B cell (primary cell): ENCODE results near the gene CDK6. TPM values are rescaled to one million over a fixed set of nuclear protein-coding genes. Genes with fewer than 3 reads are reported as not detected.

Source experiments
- ATAC-seq: fragments of 200-7000 bp; cut with Tn5 transposase; one replicate; pipeline ENCODE4 v1.10.0; 2021; ENCODE audit warnings: low read depth, mild to moderate bottlenecking, moderate number of reproducible peaks, moderate library complexity
- CTCF ChIA-PET: fragments of 350-600 bp; sonication (Branson Sonifier 250); formaldehyde crosslinking; loops from one replicate; lab custom pipeline; 2021; ENCODE audit warnings: antibody characterized with exemption, inconsistent platforms; lab: Charles Lee
- POLR2A ChIA-PET: fragments of 350-600 bp; sonication (Branson Sonifier 250); formaldehyde crosslinking; loops from one replicate; lab custom pipeline; 2021; ENCODE audit warnings: antibody characterized with exemption; lab: Charles Lee
- DNase-seq: peaks from one replicate; pipeline ENCODE4 v3.0.0; 2013
- H2AFZ ChIP-seq: 2 replicates; pipeline ENCODE4 v1.6.1; 2012; ENCODE audit warnings: mild to moderate bottlenecking, low read depth, low read length; ENCODE audit not compliant: insufficient read depth, poor library complexity, severe bottlenecking
- H3K27ac ChIP-seq, 2 donors: 1 replicate in 1 of 2; 2 replicates in 1 of 2; pipeline ENCODE4 v1.5.1; 2012 to 2013; ENCODE audit warnings: low read length in 2 of 2, mild to moderate bottlenecking in 2 of 2, moderate library complexity in 1 of 2
- H3K27me3 ChIP-seq, 4 experiments: fragments of 200-600 bp in 1 of 4; sonication (generic) in 1 of 4; replicated peaks in 1 of 4; 1 replicate in 2 of 4; 2 replicates in 2 of 4; pipeline versions ENCODE4 v1.6.1 to v1.7.0; 2013 to 2016; ENCODE audit warnings: low read length in 3 of 4, mild to moderate bottlenecking in 2 of 4, mixed read lengths in 1 of 4, moderate library complexity in 1 of 4; ENCODE audit not compliant: insufficient read depth in 4 of 4, control insufficient read depth in 3 of 4; ENCODE audit errors: control extremely low read depth in 1 of 4
- H3K36me3 ChIP-seq, 2 experiments: replicated peaks in 1 of 2; 1 replicate in 1 of 2; 2 replicates in 1 of 2; pipeline versions ENCODE4 v1.6.1 to v1.7.1; 2013; ENCODE audit warnings: low read length in 1 of 2; ENCODE audit not compliant: insufficient read depth in 2 of 2, control insufficient read depth in 1 of 2; ENCODE audit errors: control extremely low read depth in 1 of 2, extremely low read depth in 1 of 2
- H3K4me1 ChIP-seq, 2 donors: fragments of 200-600 bp in 1 of 2; sonication (generic) in 1 of 2; 1 replicate in 1 of 2; 2 replicates in 1 of 2; pipeline versions ENCODE4 v1.5.1 to v1.6.1; 2013 to 2017; ENCODE audit warnings: low read length in 2 of 2; ENCODE audit not compliant: control insufficient read depth in 2 of 2, insufficient read depth in 2 of 2
- H3K4me2 ChIP-seq: replicated peaks from 2 replicates; pipeline ENCODE3; 2012; ENCODE audit warnings: mild to moderate bottlenecking, low read depth, low read length; ENCODE audit not compliant: poor library complexity, severe bottlenecking
- H3K4me3 ChIP-seq, 5 experiments: fragments of 200-600 bp in 1 of 5; sonication (generic) in 1 of 5; 1 replicate in 3 of 5; 2 replicates in 2 of 5; pipeline versions ENCODE4 v1.5.1 to v1.7.0; 2011 to 2016; ENCODE audit warnings: low read length in 4 of 5, mild to moderate bottlenecking in 4 of 5, low read depth in 2 of 5, control low read depth in 1 of 5, moderate library complexity in 1 of 5; ENCODE audit not compliant: insufficient read depth in 1 of 5; ENCODE audit errors: control extremely low read depth in 1 of 5, extremely low read depth in 1 of 5
- H3K79me2 ChIP-seq: fragments of 200-600 bp; sonication (generic); one replicate; pipeline ENCODE4 v1.6.0; 2016; ENCODE audit warnings: low read length; ENCODE audit not compliant: control insufficient read depth, insufficient read depth
- H3K9ac ChIP-seq: fragments of 200-600 bp; sonication (generic); 2 replicates; pipeline ENCODE4 v1.6.1; 2017; ENCODE audit warnings: mild to moderate bottlenecking, low read length, moderate library complexity
- H3K9me3 ChIP-seq, 3 donors: one replicate each; pipeline versions ENCODE4 v1.6.1 to v1.7.1; 2013; ENCODE audit warnings: low read length in 2 of 3; ENCODE audit not compliant: control insufficient read depth in 2 of 3, insufficient read depth in 1 of 3; ENCODE audit errors: control extremely low read depth in 1 of 3
- H4K20me1 ChIP-seq: 2 replicates; pipeline ENCODE4 v1.6.0; 2012; ENCODE audit warnings: mild to moderate bottlenecking, low read length; ENCODE audit not compliant: insufficient read depth, control insufficient read depth, poor library complexity, severe bottlenecking
- H3K27ac Mint-ChIP-seq: one replicate; pipeline ENCODE4 v1.8.0; 2021; ENCODE audit warnings: mixed read lengths
- H3K27me3 Mint-ChIP-seq: one replicate; pipeline ENCODE4 v1.8.0; 2021; ENCODE audit warnings: mixed read lengths
- H3K4me1 Mint-ChIP-seq: one replicate; pipeline ENCODE4 v1.8.0; 2021; ENCODE audit warnings: mixed read lengths
- H3K4me3 Mint-ChIP-seq: one replicate; pipeline ENCODE4 v1.8.0; 2021; ENCODE audit warnings: mixed read lengths
- H3K9me3 Mint-ChIP-seq: one replicate; pipeline ENCODE4 v1.8.0; 2022; ENCODE audit warnings: mixed read lengths; ENCODE audit not compliant: insufficient read depth
- EZH2 ChIP-seq: IDR thresholded peaks from 2 replicates; pipeline ENCODE4 v1.6.1; 2012; ENCODE audit warnings: borderline replicate concordance, low read depth, mild to moderate bottlenecking, moderate library complexity, low read length; ENCODE audit not compliant: insufficient read depth, poor library complexity, severe bottlenecking
- WGBS: methylation state at CpG from one replicate; pipeline ENCODE4 v1.1.5; 2013; ENCODE audit warnings: missing lambda C conversion rate; ENCODE audit not compliant: insufficient coverage; 5-methylcytosine and 5-hydroxymethylcytosine counted together
- intact Hi-C: fragments of 100-400 bp; cut with micrococcal nuclease; formaldehyde crosslinking; loops from one replicate; pipeline ENCODE4 v1.10.0; 2022
- polyA plus RNA-seq: library from polyadenylated mRNA; depleted of rRNA; stranded (reverse); fragments of >200 nt; gene quantifications from 2 replicates; pipeline ENCODE4 v1.2.3, GENCODE V29; 2012
- total RNA-seq, 2 donors: library from RNA; stranded (reverse); fragments of 120-200 nt in 1 of 2; gene quantifications; 1 replicate in 1 of 2; 2 replicates in 1 of 2; pipeline versions ENCODE4 v1.2.3 to v1.2.4, GENCODE V29; 2013 to 2022
- TF ChIP-seq, protein P1 (sequence below): fragments of 200-600 bp; IDR thresholded peaks from one replicate; pipeline ENCODE4 v1.8.0; 2022; ENCODE audit warnings: antibody characterized with exemption, mild to moderate bottlenecking

CDK6 gene
- total and polyA plus RNA-seq, 2 donors (not counting 1 experiment from before 2014, with no cell fraction given): 3.0 to 14.6 TPM

DNA sequence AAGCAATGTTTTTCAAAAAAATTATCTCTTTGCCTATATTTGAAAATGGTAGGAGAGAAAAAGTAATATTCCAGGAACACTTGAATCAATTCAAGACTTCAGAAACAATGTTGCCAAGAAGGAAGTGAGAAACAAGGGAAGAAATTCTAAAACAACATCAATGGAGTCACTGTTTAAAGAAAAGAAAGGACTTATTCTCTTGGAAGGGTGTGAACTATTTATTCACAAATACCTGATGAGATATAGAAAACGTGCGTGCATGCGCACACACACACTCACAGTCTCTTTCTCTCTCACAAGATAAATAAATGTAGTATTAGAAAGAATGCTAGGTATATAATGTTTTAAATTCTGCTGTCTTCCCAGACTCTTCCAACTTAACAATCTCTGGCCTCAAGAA is 128.9 kb downstream of the CDK6 start:
- Histone ChIP-seq H3K4me1 (no peaks in the 10 kb centered on the region), H3K36me3 (no peaks in the 10 kb centered on the region), H3K9ac (no peak overlapping the region), H3K4me2 (no peak overlapping the region), H4K20me1 (no peaks in the 10 kb centered on the region), H3K9me3 (no peaks in the 10 kb centered on the region), H3K4me3 (no peak overlapping the region), H2AFZ (no peak overlapping the region), H3K27me3 (no peaks in the 10 kb centered on the region), H3K79me2 (no peaks in the 10 kb centered on the region), H3K27ac (no peak overlapping the region)
- Mint-ChIP-seq H3K4me1 (no peaks in the 10 kb centered on the region), H3K9me3 (no peaks in the 10 kb centered on the region), H3K27ac (no peak overlapping the region), H3K27me3 (no peaks in the 10 kb centered on the region), H3K4me3 (no peak overlapping the region)
- intact Hi-C loops: no loop called here
- no peak for DNase-seq
- WGBS: no CpG with 5 or more reads among the region's 3 CpGs
- no peak for TF ChIP-seq EZH2
- TF ChIP-seq, protein P1, sequence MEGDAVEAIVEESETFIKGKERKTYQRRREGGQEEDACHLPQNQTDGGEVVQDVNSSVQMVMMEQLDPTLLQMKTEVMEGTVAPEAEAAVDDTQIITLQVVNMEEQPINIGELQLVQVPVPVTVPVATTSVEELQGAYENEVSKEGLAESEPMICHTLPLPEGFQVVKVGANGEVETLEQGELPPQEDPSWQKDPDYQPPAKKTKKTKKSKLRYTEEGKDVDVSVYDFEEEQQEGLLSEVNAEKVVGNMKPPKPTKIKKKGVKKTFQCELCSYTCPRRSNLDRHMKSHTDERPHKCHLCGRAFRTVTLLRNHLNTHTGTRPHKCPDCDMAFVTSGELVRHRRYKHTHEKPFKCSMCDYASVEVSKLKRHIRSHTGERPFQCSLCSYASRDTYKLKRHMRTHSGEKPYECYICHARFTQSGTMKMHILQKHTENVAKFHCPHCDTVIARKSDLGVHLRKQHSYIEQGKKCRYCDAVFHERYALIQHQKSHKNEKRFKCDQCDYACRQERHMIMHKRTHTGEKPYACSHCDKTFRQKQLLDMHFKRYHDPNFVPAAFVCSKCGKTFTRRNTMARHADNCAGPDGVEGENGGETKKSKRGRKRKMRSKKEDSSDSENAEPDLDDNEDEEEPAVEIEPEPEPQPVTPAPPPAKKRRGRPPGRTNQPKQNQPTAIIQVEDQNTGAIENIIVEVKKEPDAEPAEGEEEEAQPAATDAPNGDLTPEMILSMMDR: no peak
- POLR2A ChIA-PET: no interaction called here
- CTCF ChIA-PET: no interaction called here
- ATAC-seq: no peak

DNA sequence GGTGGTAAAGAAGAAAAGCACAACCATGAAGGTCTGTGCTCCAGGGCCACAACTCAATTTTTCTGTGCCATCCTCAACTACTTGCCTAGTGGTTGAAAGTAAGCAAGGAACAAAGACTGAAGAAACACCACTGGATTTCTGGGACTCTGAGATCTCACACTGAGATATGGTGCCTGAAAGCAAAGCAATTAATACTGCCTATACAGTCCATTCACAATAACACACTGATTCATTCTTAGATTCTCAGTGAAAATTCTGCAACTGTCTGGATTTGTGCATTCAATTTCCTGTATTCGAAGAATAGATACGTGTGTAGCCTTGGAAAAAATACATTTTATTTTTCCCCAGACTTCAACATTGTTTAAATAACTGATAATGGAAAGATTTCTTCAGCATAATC is 129.8 kb downstream of the CDK6 start:
- H3K4me2 ChIP-seq: no peak overlapping the region
- H4K20me1 ChIP-seq: no peaks in the 10 kb centered on the region
- ATAC-seq (no peak), DNase-seq (no peak)
- no peak overlapping the region for H3K27ac ChIP-seq
- H3K9me3 ChIP-seq: no peaks in the 10 kb centered on the region
- no peaks in the 10 kb centered on the region for H3K27me3 ChIP-seq
- H3K9ac ChIP-seq: no peak overlapping the region
- Mint-ChIP-seq H3K4me3 (no peak overlapping the region), H3K27ac (no peak overlapping the region), H3K4me1 (no peaks in the 10 kb centered on the region), H3K27me3 (no peaks in the 10 kb centered on the region), H3K9me3 (no peaks in the 10 kb centered on the region)
- CTCF ChIA-PET: no interaction called here
- no peaks in the 10 kb centered on the region for H3K36me3 ChIP-seq
- no CpG with 5 or more reads among the region's 2 CpGs for WGBS
- no peaks in the 10 kb centered on the region for H3K79me2 ChIP-seq
- intact Hi-C loops: no loop called here
- H3K4me1 ChIP-seq: no peaks in the 10 kb centered on the region
- TF ChIP-seq, protein P1: no peak
- TF ChIP-seq EZH2: no peak
- H3K4me3 ChIP-seq: no peak overlapping the region
- POLR2A ChIA-PET: no interaction called here
- no peak overlapping the region for H2AFZ ChIP-seq
